ENCODE results near the gene TMEM175.

- TF ChIP-seq ZBTB33 (IDR thresholded peaks at IDR 0.05; ENCODE audit: borderline replicate concordance, low read depth) (no peak), CTCF (IDR thresholded peaks at IDR 0.05) (no peak)
These were observed 21.0 kb upstream of the TMEM175 start for GRCh38 chr4:911221-911751.

All from SK-N-SH (cell line).